Mesenchymal stem cell (in vitro differentiated cells and primary cell): ENCODE data around the gene PTK6.
"Not testable (repeated sequence)": the region's sequence is repeated elsewhere in the genome, so short reads cannot be mapped to it uniquely, and the experiment has no call there.

Experiments
- DNase-seq: peaks from one replicate; pipeline ENCODE4 v3.0.0-alpha.2; 2013
- H2AFZ ChIP-seq: one replicate; pipeline ENCODE4 v1.6.1; 2013; ENCODE audit warnings: low read depth, mild to moderate bottlenecking, control low read depth, inconsistent platforms, low read length, moderate library complexity
- H2AK5ac ChIP-seq: 2 replicates; pipeline ENCODE4 v1.6.1; 2013; ENCODE audit warnings: low read length, moderate library complexity, mild to moderate bottlenecking, inconsistent platforms; ENCODE audit not compliant: severe bottlenecking
- H2BK120ac ChIP-seq: one replicate; pipeline ENCODE4 v1.6.1; 2013; ENCODE audit warnings: low read depth, mild to moderate bottlenecking, inconsistent platforms, low read length, moderate library complexity
- H2BK12ac ChIP-seq, 2 experiments: one replicate each; pipeline ENCODE4 v1.6.1; 2013; ENCODE audit warnings: inconsistent platforms in 2 of 2, low read length in 2 of 2, mild to moderate bottlenecking in 2 of 2, moderate library complexity in 2 of 2, control low read depth in 1 of 2
- H2BK15ac ChIP-seq: one replicate; pipeline ENCODE4 v1.6.1; 2013; ENCODE audit warnings: mild to moderate bottlenecking, low read depth, inconsistent platforms; ENCODE audit not compliant: poor library complexity, severe bottlenecking
- H2BK5ac ChIP-seq: 2 replicates; pipeline ENCODE4 v1.6.1; 2013; ENCODE audit warnings: low read depth, mild to moderate bottlenecking, low read length, control low read depth, inconsistent platforms; ENCODE audit not compliant: poor library complexity, severe bottlenecking
- H3K14ac ChIP-seq, 2 experiments: one replicate each; pipeline ENCODE4 v1.6.1; 2013; ENCODE audit warnings: inconsistent platforms in 2 of 2, low read length in 2 of 2, control low read depth in 1 of 2, mild to moderate bottlenecking in 1 of 2, moderate library complexity in 1 of 2
- H3K18ac ChIP-seq, 2 experiments: one replicate each; pipeline ENCODE4 v1.6.1; 2013; ENCODE audit warnings: inconsistent platforms in 2 of 2, low read length in 2 of 2, control low read depth in 1 of 2, low read depth in 1 of 2, mild to moderate bottlenecking in 1 of 2
- H3K23ac ChIP-seq, 2 experiments: one replicate each; pipeline ENCODE4 v1.6.1; 2013; ENCODE audit warnings: inconsistent platforms in 2 of 2, low read length in 2 of 2, mild to moderate bottlenecking in 2 of 2, moderate library complexity in 2 of 2, control low read depth in 1 of 2
- H3K27ac ChIP-seq: 2 replicates; pipeline ENCODE4 v1.5.1; 2013; ENCODE audit warnings: mild to moderate bottlenecking, moderate library complexity, low read length, control low read depth, inconsistent platforms; ENCODE audit not compliant: poor library complexity, severe bottlenecking
- H3K27me3 ChIP-seq, 2 experiments: 2 replicates each; pipeline versions ENCODE4 v1.6.1 to v1.7.0; 2013; ENCODE audit warnings: low read length in 2 of 2, mild to moderate bottlenecking in 2 of 2, moderate library complexity in 2 of 2, control low read depth in 1 of 2, inconsistent platforms in 1 of 2; ENCODE audit not compliant: control insufficient read depth in 1 of 2, insufficient read depth in 1 of 2
- H3K36me3 ChIP-seq, 2 experiments: 2 replicates each; pipeline versions ENCODE4 v1.6.1 to v1.7.0; 2013; ENCODE audit warnings: low read length in 2 of 2, control low read depth in 1 of 2, inconsistent platforms in 1 of 2, low read depth in 1 of 2, mild to moderate bottlenecking in 1 of 2; ENCODE audit not compliant: insufficient read depth in 2 of 2, control insufficient read depth in 1 of 2
- H3K4ac ChIP-seq, 2 experiments: one replicate each; pipeline ENCODE4 v1.6.1; 2013; ENCODE audit warnings: inconsistent platforms in 2 of 2, low read length in 2 of 2, mild to moderate bottlenecking in 2 of 2, moderate library complexity in 2 of 2, control low read depth in 1 of 2, low read depth in 1 of 2
- H3K4me1 ChIP-seq: 2 replicates; pipeline ENCODE4 v1.6.1; 2013; ENCODE audit warnings: low read depth, low read length, control low read depth; ENCODE audit not compliant: control insufficient read depth, insufficient read depth
- H3K4me2 ChIP-seq: 2 replicates; pipeline ENCODE4 v1.6.1; 2013; ENCODE audit warnings: low read length, mild to moderate bottlenecking, inconsistent platforms; ENCODE audit not compliant: poor library complexity, severe bottlenecking
- H3K4me3 ChIP-seq, 2 experiments: 2 replicates each; pipeline versions ENCODE4 v1.5.1 to v1.7.0; 2013; ENCODE audit warnings: low read length in 2 of 2, mild to moderate bottlenecking in 2 of 2, control low read depth in 1 of 2, low read depth in 1 of 2; ENCODE audit not compliant: insufficient read depth in 1 of 2
- H3K79me1 ChIP-seq: replicated peaks from 2 replicates; pipeline ENCODE4 v1.6.1; 2013; ENCODE audit warnings: mild to moderate bottlenecking, control low read depth, low read length, inconsistent platforms; ENCODE audit not compliant: poor library complexity, severe bottlenecking
- H3K9ac ChIP-seq: 2 replicates; pipeline ENCODE4 v1.7.0; 2013; ENCODE audit warnings: mild to moderate bottlenecking, low read length, moderate library complexity
- H3K9me3 ChIP-seq: 2 replicates; pipeline ENCODE4 v1.7.0; 2013; ENCODE audit warnings: mild to moderate bottlenecking, low read length; ENCODE audit not compliant: control insufficient read depth
- H4K8ac ChIP-seq: one replicate; pipeline ENCODE4 v1.6.1; 2013; ENCODE audit warnings: inconsistent platforms, mild to moderate bottlenecking, low read length, moderate library complexity
- H4K91ac ChIP-seq: one replicate; pipeline ENCODE4 v1.6.1; 2013; ENCODE audit warnings: mild to moderate bottlenecking, low read length, inconsistent platforms
- WGBS: methylation state at CpG from one replicate; pipeline ENCODE4 v1.1.7; 2013; ENCODE audit warnings: mixed read lengths; 5-methylcytosine and 5-hydroxymethylcytosine counted together

PTK6 gene

GRCh38 chr20:63559485-63560332 lies 22.5 kb upstream of the PTK6 start:
- H3K4me3 ChIP-seq: not testable (repeated sequence)

GRCh38 chr20:63558804-63559484 lies 21.8 kb upstream of the PTK6 start:
- Histone ChIP-seq H2BK15ac (no peak overlapping the region), H2AK5ac (no peak overlapping the region), H3K23ac (no peak overlapping the region), H3K4me3 (no peak overlapping the region), H3K79me1 (no peaks in the 10 kb centered on the region), H2BK120ac (no peak overlapping the region), H3K27ac (no peak overlapping the region), H2BK12ac (no peak overlapping the region), H3K14ac (no peak overlapping the region), H4K8ac (no peak overlapping the region), H3K9me3 (no peaks in the 10 kb centered on the region), H3K9ac (no peak overlapping the region), H4K91ac (no peak overlapping the region), H2AFZ (no peak overlapping the region), H3K4ac (no peak overlapping the region), H2BK5ac (no peak overlapping the region), H3K36me3 (peaks cover 43 to 61% of the 10 kb centered on the region in 2 experiments), H3K27me3 (peaks cover 0 to 5% of the 10 kb centered on the region in 2 experiments), H3K4me2 (no peak overlapping the region), H3K18ac (no peak overlapping the region), H3K4me1 (peaks cover 13% of the 10 kb centered on the region)
- no peak for DNase-seq
- 96% methylated on average over 12 of the region's 14 CpGs for WGBS

More at GRCh38 chr20:63559485-63560332, 22.5 kb upstream of the PTK6 start:
- not testable (repeated sequence) for H2AK5ac ChIP-seq, H2BK15ac ChIP-seq, H3K14ac ChIP-seq, H3K18ac ChIP-seq, H4K91ac ChIP-seq, H3K27ac ChIP-seq, H2BK5ac ChIP-seq, H3K9me3 ChIP-seq, H4K8ac ChIP-seq, H2AFZ ChIP-seq, H3K4ac ChIP-seq, H3K23ac ChIP-seq, H3K79me1 ChIP-seq, H3K4me2 ChIP-seq, H3K9ac ChIP-seq, H3K4me1 ChIP-seq, H2BK12ac ChIP-seq, DNase-seq, H2BK120ac ChIP-seq, H3K27me3 ChIP-seq
- peaks cover 50 to 68% of the 10 kb centered on the region in 2 experiments for H3K36me3 ChIP-seq
- 97% methylated on average over 30 of the region's 31 CpGs for WGBS

- Histone ChIP-seq H3K9me3 (no peaks in the 10 kb centered on the region), H3K14ac (no peak overlapping the region), H3K79me1 (no peaks in the 10 kb centered on the region), H2BK15ac (no peak overlapping the region), H4K8ac (no peak overlapping the region), H3K4me1 (peaks cover 24% of the 10 kb centered on the region), H3K9ac (no peak overlapping the region), H3K36me3 (peaks cover 32 to 46% of the 10 kb centered on the region in 2 experiments), H2AFZ (no peak overlapping the region), H2BK5ac (no peak overlapping the region), H3K4ac (no peak overlapping the region), H2AK5ac (no peak overlapping the region), H3K23ac (no peak overlapping the region), H2BK12ac (no peak overlapping the region), H3K4me3 (no peak overlapping the region), H3K27me3 (peaks cover 0 to 8% of the 10 kb centered on the region in 2 experiments), H3K4me2 (no peak overlapping the region), H3K18ac (no peak overlapping the region), H3K27ac (no peak overlapping the region), H4K91ac (no peak overlapping the region), H2BK120ac (no peak overlapping the region)
- WGBS: 96% methylated on average over 18 of the region's 19 CpGs
- no peak for DNase-seq
Observed at GRCh38 chr20:63557481-63557891, 20.3 kb upstream of the PTK6 start.

GRCh38 chr20:63556873-63557478 lies 19.8 kb upstream of the PTK6 start:
- H3K14ac ChIP-seq: no peak overlapping the region
- peak overlapping the region; percentile 18 for H4K91ac ChIP-seq
- no peak overlapping the region for H3K9ac ChIP-seq
- no peak overlapping the region for H2BK15ac ChIP-seq
- peaks cover 24% of the 10 kb centered on the region for H3K4me1 ChIP-seq
- no peak overlapping the region for H3K4me3 ChIP-seq
- H2BK5ac ChIP-seq: no peak overlapping the region
- H3K4me2 ChIP-seq: no peak overlapping the region
- H3K27me3 ChIP-seq: peaks cover 0 to 8% of the 10 kb centered on the region in 2 experiments
- WGBS: 78% methylated on average over 23 of the region's 23 CpGs
- H3K9me3 ChIP-seq: no peaks in the 10 kb centered on the region
- no peak overlapping the region for H3K18ac ChIP-seq
- H3K36me3 ChIP-seq: peaks cover 31 to 41% of the 10 kb centered on the region in 2 experiments
- H2BK12ac ChIP-seq: no peak overlapping the region
- H2AK5ac ChIP-seq: no peak overlapping the region
- H3K4ac ChIP-seq: no peak overlapping the region
- no peak for DNase-seq
- H3K79me1 ChIP-seq: no peaks in the 10 kb centered on the region
- H3K27ac ChIP-seq: no peak overlapping the region
- peak overlapping the region; percentile 35 for H4K8ac ChIP-seq
- H2BK120ac ChIP-seq: no peak overlapping the region
- H2AFZ ChIP-seq: no peak overlapping the region
- H3K23ac ChIP-seq: no peak overlapping the region
